ENCODE data around the gene OR5W2. TPM values are rescaled to one million over a fixed set of nuclear protein-coding genes. Genes with fewer than 3 reads are reported as not detected.

Gene OR5W2
- total and polyA plus RNA-seq, 4 donors, result not detected

Small RNA genes within 50 kb of the gene (small RNA-seq; reads per million reads assigned to genes)
- gene AC036111.3, result not detected

Other genes starting within 250 kb of the OR5W2 start
- gene OR5D13, start 141.1 kb downstream of the OR5W2 start, total RNA-seq, result not detected
- not detected for gene OR5D13, start 141.1 kb downstream of the OR5W2 start, polyA plus RNA-seq
- not detected for gene OR5D14, start 119.0 kb downstream of the OR5W2 start, total RNA-seq
- gene OR5D14, start 119.0 kb downstream of the OR5W2 start, polyA plus RNA-seq, result not detected
- gene OR5L1, start 103.2 kb downstream of the OR5W2 start, total RNA-seq, result not detected
- not detected for gene OR5L1, start 103.2 kb downstream of the OR5W2 start, polyA plus RNA-seq
- gene OR5D18, start 95.0 kb downstream of the OR5W2 start, total RNA-seq, result not detected
- not detected for gene OR5D18, start 95.0 kb downstream of the OR5W2 start, polyA plus RNA-seq
- not detected for gene OR5L2, start 87.4 kb downstream of the OR5W2 start, total RNA-seq
- not detected for gene OR5L2, start 87.4 kb downstream of the OR5W2 start, polyA plus RNA-seq
- not detected for gene OR5D16, start 75.8 kb downstream of the OR5W2 start, total RNA-seq
- gene OR5D16, start 75.8 kb downstream of the OR5W2 start, polyA plus RNA-seq, result not detected
- gene TRIM51, start 31.3 kb downstream of the OR5W2 start, total RNA-seq, result not detected
- not detected for gene TRIM51, start 31.3 kb downstream of the OR5W2 start, polyA plus RNA-seq
- gene OR5I1, start 21.8 kb upstream of the OR5W2 start, total RNA-seq, result not detected
- gene OR5I1, start 21.8 kb upstream of the OR5W2 start, polyA plus RNA-seq, result not detected
- gene OR10AG1, start 55.4 kb upstream of the OR5W2 start, total RNA-seq, result not detected
- gene OR10AG1, start 55.4 kb upstream of the OR5W2 start, polyA plus RNA-seq, result not detected
- not detected for gene OR5F1, start 80.0 kb upstream of the OR5W2 start, total RNA-seq
- not detected for gene OR5F1, start 80.0 kb upstream of the OR5W2 start, polyA plus RNA-seq
- gene OR5AS1, start 113.1 kb upstream of the OR5W2 start, total RNA-seq, result not detected
- not detected for gene OR5AS1, start 113.1 kb upstream of the OR5W2 start, polyA plus RNA-seq
- not detected for gene OR8I2, start 178.7 kb upstream of the OR5W2 start, total RNA-seq
- not detected for gene OR8I2, start 178.7 kb upstream of the OR5W2 start, polyA plus RNA-seq
- gene OR8H2, start 189.1 kb upstream of the OR5W2 start, total RNA-seq, result not detected
- not detected for gene OR8H2, start 189.1 kb upstream of the OR5W2 start, polyA plus RNA-seq
- gene OR8H3, start 207.8 kb upstream of the OR5W2 start, total RNA-seq, result not detected
- gene OR8H3, start 207.8 kb upstream of the OR5W2 start, polyA plus RNA-seq, result not detected
- not detected for gene OR8J3, start 225.6 kb upstream of the OR5W2 start, total RNA-seq
- gene OR8J3, start 225.6 kb upstream of the OR5W2 start, polyA plus RNA-seq, result not detected
- not detected for gene OR8K5, start 245.7 kb upstream of the OR5W2 start, total RNA-seq
- gene OR8K5, start 245.7 kb upstream of the OR5W2 start, polyA plus RNA-seq, result not detected

All from liver (tissue), 5 donors.